Measurements from ENCODE around the gene ABL1.

The ABL1 gene

DNA sequence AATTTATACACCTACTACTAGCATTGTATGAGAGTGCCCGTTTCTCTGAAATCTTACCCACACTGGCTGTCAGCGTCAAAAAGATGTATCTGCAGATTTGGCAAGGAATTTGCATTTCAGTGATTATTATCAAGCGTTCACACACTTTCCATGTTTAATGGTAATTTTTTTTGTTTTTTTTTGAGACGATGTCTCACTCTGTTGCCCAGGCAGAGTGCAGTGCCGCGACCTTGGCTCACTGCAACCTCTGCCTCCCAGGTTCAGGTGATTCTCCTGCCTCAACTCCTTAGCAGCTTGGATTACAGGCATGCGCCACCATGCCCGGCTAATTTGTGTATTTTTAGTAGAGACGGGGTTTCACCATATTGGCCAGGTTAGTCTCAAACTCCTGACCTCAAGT, 14.3 kb downstream of the ABL1 start:
- no peak for DNase-seq (ENCODE audit: low spot score)

DNA sequence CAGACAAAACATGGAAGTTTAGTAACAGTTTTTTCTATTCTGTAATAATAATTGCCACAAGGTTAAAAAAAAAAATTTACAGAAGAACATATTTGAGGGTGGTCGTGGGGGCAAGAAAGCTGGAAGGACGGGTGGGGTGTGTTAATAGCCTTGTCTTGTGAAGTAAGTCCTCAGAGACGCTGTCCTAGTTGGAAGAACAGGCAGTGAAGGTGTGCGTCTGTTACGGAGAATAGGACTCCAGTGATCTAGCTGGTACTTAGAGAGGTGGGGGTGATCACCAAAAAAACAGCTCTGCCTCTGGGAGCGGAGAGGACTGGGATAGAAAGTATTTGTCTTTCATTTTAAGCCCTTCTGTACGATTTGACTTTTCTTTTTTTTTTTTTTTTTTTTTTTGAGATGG, 17.7 kb downstream of the ABL1 start:
- no peak for DNase-seq (ENCODE audit: low spot score)

DNA sequence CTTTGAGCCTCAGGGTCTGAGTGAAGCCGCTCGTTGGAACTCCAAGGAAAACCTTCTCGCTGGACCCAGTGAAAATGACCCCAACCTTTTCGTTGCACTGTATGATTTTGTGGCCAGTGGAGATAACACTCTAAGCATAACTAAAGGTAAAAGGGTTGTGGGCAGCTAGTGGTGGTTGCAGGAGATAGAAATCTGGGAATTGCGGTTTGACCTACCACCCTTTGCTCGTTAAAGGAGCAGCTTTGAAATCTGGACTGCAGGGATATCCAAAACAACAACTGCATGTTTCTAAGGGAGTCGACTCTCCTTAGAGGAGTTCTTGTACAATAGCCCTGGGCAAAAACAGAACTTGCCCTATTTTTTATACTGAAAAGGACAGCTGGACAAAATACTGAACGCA, 19.0 kb downstream of the ABL1 start:
- DNase-seq (ENCODE audit: low spot score), result no peak

DNA sequence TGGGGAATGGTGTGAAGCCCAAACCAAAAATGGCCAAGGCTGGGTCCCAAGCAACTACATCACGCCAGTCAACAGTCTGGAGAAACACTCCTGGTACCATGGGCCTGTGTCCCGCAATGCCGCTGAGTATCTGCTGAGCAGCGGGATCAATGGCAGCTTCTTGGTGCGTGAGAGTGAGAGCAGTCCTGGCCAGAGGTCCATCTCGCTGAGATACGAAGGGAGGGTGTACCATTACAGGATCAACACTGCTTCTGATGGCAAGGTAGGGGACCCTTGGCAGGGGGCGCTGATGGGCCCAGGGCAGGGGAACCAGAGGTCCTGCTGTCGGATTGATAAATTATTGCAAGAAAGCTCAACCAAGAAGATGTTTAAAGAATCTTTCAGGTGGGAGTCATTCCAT, 19.8 kb downstream of the ABL1 start:
- DNase-seq (ENCODE audit: low spot score), result no peak

DNA sequence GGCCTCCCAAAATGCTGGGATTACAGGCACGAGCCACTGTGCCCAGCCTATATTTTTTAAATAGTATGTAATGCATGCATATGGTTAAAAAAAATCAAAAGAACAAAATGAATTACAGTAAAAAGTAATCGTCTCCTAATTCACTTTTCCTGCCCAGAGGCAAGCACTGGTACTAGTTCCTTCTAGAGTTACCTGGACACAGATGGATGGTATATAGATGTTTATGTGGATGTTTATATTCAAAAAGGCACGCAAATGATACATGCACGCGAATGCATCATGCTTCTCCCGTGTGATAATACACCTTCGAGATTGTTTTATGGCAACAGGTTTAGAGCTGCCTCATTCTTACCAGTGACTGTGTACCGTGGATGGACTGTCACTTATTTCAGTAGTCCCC, 21.4 kb downstream of the ABL1 start:
- no peak for DNase-seq (ENCODE audit: low spot score)

DNA sequence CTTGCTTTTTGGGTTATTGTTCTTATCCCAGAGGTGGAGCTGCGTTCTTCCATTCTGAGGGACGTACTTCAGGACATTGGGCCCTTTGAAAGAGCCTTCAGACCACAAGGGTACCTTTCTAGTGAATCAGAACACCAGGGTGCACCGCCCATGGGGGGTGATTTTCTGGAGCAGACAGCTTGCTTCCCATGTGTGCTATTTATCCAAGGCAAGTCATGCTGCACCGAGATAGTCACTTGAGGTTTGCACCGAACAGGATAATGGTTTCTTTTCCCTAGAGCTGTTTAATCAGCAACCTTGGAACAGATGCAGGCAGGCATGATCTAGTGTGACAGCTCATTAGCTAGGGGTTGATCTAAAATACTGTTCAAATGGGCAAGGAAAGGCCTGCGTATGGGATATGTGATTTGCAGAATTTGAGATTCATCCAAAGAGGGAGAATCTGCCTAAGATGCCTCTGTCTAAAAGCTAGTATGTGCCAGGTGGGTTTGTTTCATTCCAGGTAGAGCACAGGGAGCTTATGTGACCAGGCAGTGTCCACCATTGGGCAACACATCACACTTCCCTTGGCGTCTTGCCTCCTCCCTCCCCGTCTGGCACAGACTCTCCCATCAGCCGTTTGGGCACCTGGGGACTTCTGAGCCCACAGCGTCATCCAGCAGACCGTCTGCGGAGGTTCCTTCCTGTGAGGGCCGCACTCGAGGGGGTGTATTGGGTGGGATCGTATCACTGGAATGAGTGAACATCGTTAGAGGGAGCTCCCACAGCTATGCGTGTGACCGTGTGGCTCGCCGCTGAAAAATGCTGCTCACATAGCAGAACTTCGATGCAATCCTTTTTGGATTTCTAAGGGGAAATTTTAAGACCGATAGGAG, 23.0 kb downstream of the ABL1 start:
- no peak for DNase-seq (ENCODE audit: low spot score)

DNA sequence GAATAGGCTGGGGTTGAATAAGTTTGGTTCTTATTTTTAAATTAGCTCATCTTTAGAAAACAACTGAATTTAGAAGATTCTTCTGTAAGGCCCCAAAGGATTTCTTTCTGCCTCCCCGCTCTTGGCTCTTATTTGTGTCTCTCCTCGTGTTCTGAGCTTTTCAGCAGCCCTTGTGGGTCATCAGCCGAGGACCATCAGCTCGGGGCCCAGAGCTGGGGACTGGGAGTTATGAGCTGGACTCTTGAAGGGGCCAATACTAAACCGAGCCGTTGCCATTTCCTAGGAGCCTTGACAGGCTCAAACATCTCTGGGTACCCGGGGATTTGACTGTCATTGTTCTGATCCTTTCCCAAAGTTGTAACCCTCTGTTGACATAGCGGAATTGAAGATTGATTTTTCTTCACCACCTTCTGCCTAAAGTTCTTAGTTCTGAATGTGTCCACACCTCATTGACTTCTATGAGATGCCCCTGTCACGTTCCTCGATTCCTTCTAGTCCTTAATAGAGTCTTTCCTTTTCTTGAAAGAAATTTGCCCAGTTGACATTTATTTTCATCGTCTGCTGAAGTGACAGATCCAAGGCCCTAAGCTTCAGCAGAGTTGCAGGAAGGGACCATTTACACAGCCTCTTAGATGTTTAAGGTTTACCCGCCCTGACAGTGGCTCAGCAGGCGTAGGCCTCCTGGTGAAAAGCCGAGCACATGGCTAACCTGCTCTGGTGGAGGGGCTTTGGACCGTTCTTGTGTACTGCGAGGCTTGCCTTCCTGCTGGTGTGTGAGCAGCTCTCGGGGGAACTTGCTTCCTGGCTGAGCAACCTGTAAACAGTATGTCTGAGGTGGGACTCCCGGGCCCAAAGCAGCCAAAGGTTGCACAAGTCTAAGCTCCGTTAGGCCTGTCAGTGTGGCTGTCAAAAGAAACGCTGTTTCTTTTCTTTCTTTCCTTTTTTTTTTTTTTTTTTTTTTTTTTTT, 24.0 kb downstream of the ABL1 start:
- no peak for DNase-seq (ENCODE audit: low spot score)

DNA sequence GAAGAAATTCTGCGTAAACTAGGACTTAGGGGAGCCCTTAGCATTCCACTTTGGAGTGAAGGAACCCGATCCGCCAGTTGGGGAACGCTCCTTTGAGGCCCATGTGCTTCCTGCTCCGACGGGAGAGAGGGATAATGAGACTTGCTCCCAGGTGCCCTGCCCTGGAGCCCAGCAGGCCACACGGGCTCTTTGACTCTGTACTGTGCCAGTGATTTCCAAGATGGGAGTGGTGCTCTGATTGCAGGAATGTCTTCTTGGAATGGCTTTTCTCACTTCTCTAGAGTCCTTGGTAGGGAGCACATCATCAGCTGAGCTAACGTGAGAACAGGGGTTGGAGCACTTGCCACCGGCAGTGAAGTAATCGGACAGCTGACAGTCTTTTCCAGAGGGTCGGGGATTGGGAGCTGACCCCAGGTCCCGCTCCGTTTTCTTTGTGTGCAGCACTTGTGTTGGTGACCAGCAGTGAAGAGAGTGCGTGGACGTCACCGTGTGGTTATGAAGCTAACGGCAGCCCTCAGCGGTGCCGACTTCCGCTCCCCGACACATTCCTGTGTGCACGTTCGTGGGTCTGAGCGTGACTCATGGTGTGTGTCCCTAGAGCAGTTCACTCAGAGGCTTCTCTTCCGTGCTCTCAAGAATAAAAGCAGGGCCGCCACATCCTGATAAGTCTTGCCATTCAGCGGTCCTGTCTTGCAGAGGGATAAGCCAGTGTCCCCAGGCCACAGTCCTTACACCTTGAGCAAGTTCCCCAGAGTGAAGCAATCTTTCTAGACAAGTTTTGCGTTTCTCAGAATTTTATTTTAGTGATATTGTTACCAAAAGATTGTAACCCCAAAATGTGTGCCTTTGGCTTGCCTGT, 25.6 kb downstream of the ABL1 start:
- DNase-seq (ENCODE audit: low spot score), result no peak

DNA sequence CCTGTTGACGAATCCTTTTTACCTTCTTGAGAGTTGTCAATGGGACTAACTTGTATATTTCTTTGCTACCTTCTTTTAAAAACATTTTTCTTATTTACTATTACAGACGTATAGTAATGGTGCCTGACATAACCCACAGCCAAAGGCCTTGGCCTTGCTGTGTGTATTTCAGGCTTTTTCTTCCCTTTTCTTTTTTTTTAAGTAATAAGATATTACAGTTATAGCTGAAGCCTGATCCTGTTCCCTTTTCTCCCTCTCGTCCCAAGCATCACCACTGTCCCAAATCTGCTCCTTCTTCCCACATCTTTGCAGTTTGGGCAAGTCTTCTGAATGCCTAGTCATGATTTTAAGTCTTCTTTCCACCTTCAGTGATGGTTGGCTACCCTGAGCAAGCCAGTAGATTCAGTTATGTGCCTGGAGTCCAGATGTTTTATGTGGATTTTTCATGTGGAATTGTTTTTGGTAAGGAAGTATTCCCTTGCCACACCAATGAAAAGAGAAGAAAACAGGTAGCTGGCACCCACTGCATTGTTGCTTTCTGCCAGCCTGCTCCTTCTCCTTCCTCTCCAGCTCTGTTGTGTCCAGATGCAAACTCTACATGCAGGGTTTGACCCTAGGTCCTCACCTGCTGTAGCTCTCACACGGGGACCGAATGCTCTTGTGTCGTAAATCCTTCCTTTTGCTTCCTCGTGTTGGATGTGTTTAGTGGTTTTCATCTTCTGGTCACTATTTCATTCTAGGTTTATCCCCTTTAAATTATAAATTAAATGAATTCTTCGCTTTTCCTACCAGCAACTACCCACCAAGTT, 26.5 kb downstream of the ABL1 start:
- no peak for DNase-seq (ENCODE audit: low spot score)

DNA sequence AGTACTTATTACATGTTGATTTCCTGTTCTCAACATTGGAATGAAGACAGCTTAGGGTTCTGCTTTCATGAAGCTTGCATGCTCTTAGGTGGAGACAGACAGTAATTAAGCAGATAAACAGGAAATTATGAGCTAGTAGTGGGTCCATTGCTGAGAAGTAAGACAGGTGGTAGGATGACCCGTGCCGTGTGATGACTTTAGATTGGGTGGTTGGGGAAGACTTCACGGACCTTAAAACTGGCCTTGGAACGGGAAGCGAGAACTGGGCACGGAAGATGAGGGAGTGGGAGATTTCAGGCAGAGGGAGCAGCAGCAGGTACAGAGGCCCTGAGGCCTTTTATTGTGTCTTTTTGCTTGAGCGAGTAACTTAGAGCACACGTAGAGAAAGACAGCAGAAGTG, 27.2 kb downstream of the ABL1 start:
- no peak for DNase-seq (ENCODE audit: low spot score)

DNA sequence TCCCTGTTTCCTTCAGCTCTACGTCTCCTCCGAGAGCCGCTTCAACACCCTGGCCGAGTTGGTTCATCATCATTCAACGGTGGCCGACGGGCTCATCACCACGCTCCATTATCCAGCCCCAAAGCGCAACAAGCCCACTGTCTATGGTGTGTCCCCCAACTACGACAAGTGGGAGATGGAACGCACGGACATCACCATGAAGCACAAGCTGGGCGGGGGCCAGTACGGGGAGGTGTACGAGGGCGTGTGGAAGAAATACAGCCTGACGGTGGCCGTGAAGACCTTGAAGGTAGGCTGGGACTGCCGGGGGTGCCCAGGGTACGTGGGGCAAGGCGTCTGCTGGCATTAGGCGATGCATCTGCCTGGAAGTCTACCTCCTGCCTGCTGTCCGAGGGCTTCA, 27.7 kb downstream of the ABL1 start:
- no peak for DNase-seq (ENCODE audit: low spot score)

DNA sequence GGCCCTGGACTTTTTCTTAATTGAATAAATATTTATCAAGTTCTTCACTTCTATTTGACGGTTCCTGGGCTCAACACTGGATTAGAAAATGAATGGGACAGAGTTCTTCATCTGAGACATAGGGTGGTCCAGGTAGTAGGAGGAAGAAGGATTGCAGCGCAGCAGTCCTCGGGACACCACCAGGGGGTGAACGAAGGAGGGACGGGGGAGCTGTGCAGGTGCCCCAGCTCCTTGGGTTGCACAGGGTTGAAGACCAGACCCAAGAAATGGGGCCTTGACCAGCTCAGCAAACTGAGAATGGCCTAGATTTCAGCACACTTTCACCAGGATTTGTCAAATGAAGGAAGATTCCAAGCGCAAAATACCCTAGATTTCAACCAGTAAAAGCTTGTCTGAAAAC, 29.5 kb downstream of the ABL1 start:
- DNase-seq (ENCODE audit: low spot score), result no peak

DNA sequence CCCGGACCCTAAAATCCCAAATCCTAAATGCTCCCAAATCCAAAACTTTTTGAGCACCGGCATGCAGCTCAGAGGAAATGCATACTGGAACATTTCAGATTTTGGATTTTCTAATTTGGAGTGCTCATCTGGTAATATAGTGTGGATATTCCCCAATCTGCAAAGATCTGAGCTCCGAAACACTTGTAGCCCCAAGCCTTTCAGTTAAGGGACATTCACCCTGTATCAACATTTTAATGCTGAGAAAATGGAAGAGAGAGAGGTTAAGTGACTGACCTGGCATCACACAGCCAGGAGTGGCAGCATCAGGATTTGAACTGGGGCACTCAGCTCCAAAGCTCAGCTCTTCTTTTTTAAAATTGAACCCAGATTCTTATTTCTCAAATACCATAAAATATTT, 30.9 kb downstream of the ABL1 start:
- DNase-seq (ENCODE audit: low spot score), result no peak

DNA sequence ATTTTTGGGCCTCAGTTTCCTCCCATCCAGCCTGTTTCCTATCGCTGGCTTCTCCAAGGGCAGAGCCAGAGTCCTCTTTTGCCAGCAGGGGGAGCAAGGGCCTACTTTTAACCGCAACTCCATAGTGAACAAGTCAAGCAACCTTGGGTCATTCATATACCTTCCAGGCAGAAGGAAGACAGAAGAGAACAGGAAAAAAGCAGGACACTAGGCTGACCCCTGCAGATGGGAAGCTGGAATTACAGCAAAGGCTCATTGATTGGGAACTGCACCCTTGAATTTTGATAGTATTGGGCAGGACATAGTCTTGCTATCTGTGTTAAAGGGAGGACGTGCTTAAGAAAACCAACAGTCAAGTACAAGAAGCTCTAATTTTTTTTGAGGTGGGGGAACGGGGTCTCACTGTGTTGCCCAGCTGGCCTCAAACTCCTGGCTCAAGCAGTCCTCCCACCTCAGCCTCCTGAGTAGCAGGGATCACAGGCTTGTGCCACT, 31.5 kb downstream of the ABL1 start:
- DNase-seq (ENCODE audit: low spot score), result peak; percentile 38

DNA sequence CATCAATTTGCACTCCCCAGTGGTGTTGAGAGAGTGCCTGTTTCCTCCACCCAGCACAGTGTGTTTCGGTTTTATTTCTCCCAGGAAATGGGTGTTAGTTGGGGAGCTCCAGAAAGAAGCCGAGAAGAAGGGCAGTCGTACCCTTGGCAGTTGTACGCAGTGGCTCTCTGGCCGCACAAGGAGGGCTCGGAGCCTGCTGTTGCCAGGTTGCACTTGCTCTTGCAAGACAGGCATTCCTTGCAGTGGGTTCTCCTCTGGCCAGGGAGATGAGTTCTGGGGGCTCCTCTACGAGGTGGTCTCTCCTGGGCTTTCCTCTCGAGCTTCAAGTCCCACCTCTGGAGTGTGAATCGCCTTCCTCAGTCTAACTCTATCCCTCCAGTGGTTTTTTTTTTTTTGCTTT, 32.5 kb downstream of the ABL1 start:
- no peak for DNase-seq (ENCODE audit: low spot score)

DNA sequence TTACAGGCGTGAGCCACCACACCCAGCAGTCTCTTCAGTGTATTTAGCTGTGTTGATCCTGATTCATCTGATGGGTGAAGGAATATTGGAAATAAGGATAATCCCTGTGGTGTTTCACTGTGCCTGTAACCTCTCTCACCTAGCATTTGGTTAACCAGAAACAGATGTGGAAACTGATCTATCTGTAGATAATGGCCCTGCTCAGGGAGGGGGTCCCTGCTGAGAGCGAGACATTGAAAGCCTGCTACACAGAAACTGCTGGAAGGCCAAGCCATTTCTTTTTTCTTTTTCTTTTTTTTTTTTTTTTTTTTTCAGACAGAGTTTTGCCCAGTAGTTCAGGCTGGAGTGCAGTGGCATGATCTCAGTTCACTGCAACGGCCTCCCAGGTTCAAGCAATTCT, 33.2 kb downstream of the ABL1 start:
- no peak for DNase-seq (ENCODE audit: low spot score)

DNA sequence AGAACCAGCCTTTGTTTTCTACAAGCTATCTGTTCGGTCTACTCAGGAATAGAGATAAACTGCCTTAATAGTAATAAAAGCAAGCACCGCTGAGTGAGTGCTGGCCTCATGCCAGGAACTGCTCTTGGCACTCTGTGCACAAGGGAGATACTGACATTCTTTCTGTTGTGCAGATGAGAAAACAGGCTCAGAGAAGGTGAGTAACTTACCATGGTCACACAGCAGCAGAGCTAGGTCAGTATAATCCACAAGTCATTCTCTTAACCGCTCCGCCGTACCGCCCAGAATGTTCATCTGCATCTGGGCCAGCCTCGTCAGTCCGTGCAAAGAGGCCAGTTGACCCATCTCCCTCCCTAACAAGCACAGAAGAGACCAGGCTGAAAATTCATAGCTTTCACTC, 34.2 kb downstream of the ABL1 start:
- DNase-seq (ENCODE audit: low spot score), result no peak

DNA sequence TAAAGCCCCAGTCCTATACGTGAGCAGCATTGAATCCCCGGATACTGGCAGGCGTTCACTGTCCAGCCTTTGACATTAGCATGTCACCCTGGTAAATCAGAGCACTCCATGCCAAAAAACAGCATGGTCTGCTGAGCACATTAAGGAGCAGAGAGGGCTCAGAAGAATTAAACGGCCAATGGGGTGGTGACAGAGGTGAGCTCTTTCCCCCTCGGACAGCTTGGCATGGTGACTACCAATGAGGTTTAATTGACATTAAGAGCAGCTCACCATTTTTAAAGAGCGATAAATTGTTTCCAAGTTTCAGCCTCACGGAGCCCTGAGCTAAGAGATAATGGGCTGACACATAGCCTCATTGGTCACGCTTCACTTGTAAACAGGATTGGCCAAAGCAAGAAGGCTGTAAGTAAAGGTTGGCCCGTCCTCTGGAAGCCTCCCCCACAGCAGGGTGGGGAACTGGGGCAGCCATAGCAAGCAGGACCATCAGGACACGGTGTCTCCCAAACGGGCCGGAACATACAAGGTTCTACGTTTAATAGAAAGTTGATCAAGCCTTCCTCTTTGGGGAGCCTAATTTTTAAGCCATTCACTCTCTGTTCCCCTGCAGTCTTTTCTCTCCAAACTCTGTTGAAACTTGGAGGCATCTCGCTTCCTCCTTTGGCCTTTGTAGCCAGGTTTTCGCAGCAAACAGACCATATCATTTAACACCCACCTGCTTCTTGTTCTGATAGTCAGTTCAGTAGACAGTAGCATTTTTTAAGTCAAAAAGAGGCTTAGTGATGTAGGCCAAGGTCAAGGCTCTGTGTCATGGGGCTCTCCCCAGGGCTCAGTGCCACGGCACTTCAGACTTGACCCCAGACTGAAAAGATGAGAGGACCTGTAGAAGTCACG, 35.7 kb downstream of the ABL1 start:
- peak; percentile 39 for DNase-seq (ENCODE audit: low spot score)

DNA sequence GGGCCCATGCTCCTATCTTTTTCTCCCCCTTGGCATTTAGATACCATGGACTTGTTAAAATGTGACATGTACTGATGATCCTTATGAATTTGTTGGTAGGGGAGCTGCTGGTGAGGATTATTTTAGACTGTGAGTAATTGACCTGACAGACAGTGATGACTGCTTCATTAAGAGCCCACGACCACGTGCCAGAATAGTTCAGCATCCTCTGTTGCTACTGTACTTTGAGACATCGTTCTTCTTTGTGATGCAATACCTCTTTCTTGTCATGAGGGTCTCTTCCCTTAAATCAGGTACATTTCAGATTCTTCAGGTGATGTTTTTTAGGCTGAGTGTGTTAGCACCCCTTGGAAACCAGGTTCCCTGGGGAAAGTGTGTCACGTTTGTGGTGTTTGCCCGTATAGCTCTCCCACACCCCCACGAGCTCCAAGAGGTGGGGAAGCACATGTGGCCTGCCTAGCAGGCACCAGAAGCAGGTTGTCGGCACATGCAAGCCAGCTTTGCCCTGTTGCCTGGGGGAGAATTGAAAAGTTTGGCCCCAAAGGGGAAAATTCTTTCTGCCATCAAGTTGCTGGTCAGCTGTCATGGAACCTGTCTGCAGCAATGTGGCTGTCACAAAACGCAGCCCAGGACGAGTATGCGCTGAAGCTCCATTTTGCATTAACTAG, 36.5 kb downstream of the ABL1 start:
- DNase-seq (ENCODE audit: low spot score), result no peak

DNA sequence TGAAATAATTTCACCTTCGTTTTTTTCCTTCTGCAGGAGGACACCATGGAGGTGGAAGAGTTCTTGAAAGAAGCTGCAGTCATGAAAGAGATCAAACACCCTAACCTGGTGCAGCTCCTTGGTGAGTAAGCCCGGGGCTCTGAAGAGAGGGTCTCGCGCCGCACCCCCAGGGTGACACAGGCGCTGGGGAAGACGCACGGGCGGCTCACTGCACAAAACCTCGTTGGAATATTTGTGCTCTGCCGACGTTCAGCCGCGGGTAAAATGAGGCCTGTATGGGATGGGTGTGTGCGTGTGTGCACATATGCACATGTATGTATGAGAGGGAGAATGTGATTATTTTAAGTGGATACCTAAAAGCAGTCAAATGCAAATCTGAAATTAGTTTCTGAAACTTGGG, 37.0 kb downstream of the ABL1 start:
- DNase-seq (ENCODE audit: low spot score), result no peak
